ENCODE results near the gene MBNL2. TPM values are rescaled to one million over a fixed set of nuclear protein-coding genes. Genes with fewer than 3 reads are reported as not detected.

MBNL2 gene
- total RNA-seq, 1 donor from 2014 or later: 12.4 TPM

GRCh38 chr13:97310809-97311436, 88.8 kb downstream of the MBNL2 start:
- H3K9me3 Mint-ChIP-seq (ENCODE audit: unreplicated experiment): peaks cover 2% of the 10 kb centered on the region
- H3K27ac Mint-ChIP-seq (ENCODE audit: unreplicated experiment): peak overlapping the region; percentile 19
- no peak for DNase-seq
- no peak overlapping the region for H3K4me3 Mint-ChIP-seq (ENCODE audit: unreplicated experiment)
- no peak for TF ChIP-seq CTCF (IDR thresholded peaks at IDR 0.05; ENCODE audit: partially characterized antibody, unreplicated experiment)
- peaks cover 4% of the 10 kb centered on the region for H3K36me3 Mint-ChIP-seq (ENCODE audit: unreplicated experiment)
- peaks cover 6% of the 10 kb centered on the region for H3K27me3 Mint-ChIP-seq (ENCODE audit: unreplicated experiment)
- H3K4me1 Mint-ChIP-seq (ENCODE audit: low read depth, unreplicated experiment): peaks cover 50% of the 10 kb centered on the region

- Mint-ChIP-seq H3K4me3 (ENCODE audit: unreplicated experiment) (no peak overlapping the region), H3K36me3 (ENCODE audit: unreplicated experiment) (peaks cover 4% of the 10 kb centered on the region), H3K9me3 (ENCODE audit: unreplicated experiment) (peaks cover 3% of the 10 kb centered on the region), H3K27ac (ENCODE audit: unreplicated experiment) (no peak overlapping the region), H3K4me1 (ENCODE audit: low read depth, unreplicated experiment) (peaks cover 45% of the 10 kb centered on the region), H3K27me3 (ENCODE audit: unreplicated experiment) (peaks cover 6% of the 10 kb centered on the region)
- no peak for DNase-seq
- TF ChIP-seq CTCF (IDR thresholded peaks at IDR 0.05; ENCODE audit: partially characterized antibody, unreplicated experiment): no peak
Measured at GRCh38 chr13:97311956-97312355, 89.8 kb downstream of the MBNL2 start.

GRCh38 chr13:97313551-97314260, 91.6 kb downstream of the MBNL2 start:
- Mint-ChIP-seq H3K4me1 (ENCODE audit: low read depth, unreplicated experiment) (peaks cover 43% of the 10 kb centered on the region), H3K36me3 (ENCODE audit: unreplicated experiment) (peaks cover 4% of the 10 kb centered on the region), H3K9me3 (ENCODE audit: unreplicated experiment) (peaks cover 3% of the 10 kb centered on the region), H3K27ac (ENCODE audit: unreplicated experiment) (peak overlapping the region; percentile 67), H3K27me3 (ENCODE audit: unreplicated experiment) (peaks cover 6% of the 10 kb centered on the region), H3K4me3 (ENCODE audit: unreplicated experiment) (peak overlapping the region; percentile 69)
- no peak for DNase-seq
- TF ChIP-seq CTCF (IDR thresholded peaks at IDR 0.05; ENCODE audit: partially characterized antibody, unreplicated experiment): no peak

- H3K4me3 Mint-ChIP-seq (ENCODE audit: unreplicated experiment): no peak overlapping the region
- H3K9me3 Mint-ChIP-seq (ENCODE audit: unreplicated experiment): peaks cover 1% of the 10 kb centered on the region
- no peak for TF ChIP-seq CTCF (IDR thresholded peaks at IDR 0.05; ENCODE audit: partially characterized antibody, unreplicated experiment)
- peaks cover 47% of the 10 kb centered on the region for H3K4me1 Mint-ChIP-seq (ENCODE audit: low read depth, unreplicated experiment)
- H3K36me3 Mint-ChIP-seq (ENCODE audit: unreplicated experiment): peaks cover 4% of the 10 kb centered on the region
- no peak for DNase-seq
- H3K27me3 Mint-ChIP-seq (ENCODE audit: unreplicated experiment): peaks cover 6% of the 10 kb centered on the region
- no peak overlapping the region for H3K27ac Mint-ChIP-seq (ENCODE audit: unreplicated experiment)
Measured at GRCh38 chr13:97316390-97316789, 94.3 kb downstream of the MBNL2 start.

- Mint-ChIP-seq H3K27ac (ENCODE audit: unreplicated experiment) (no peak overlapping the region), H3K27me3 (ENCODE audit: unreplicated experiment) (peaks cover 6% of the 10 kb centered on the region), H3K36me3 (ENCODE audit: unreplicated experiment) (peaks cover 4% of the 10 kb centered on the region), H3K9me3 (ENCODE audit: unreplicated experiment) (peaks cover 1% of the 10 kb centered on the region), H3K4me1 (ENCODE audit: low read depth, unreplicated experiment) (peaks cover 54% of the 10 kb centered on the region), H3K4me3 (ENCODE audit: unreplicated experiment) (no peak overlapping the region)
- DNase-seq: no peak
- TF ChIP-seq CTCF (IDR thresholded peaks at IDR 0.05; ENCODE audit: partially characterized antibody, unreplicated experiment): no peak
Measured at GRCh38 chr13:97317933-97318332, 95.8 kb downstream of the MBNL2 start.
